GM12878 (cell line): Measurements from ENCODE around the gene AFG1L. TPM values are rescaled to one million over a fixed set of nuclear protein-coding genes. Genes with fewer than 3 reads are reported as not detected.

ENCODE experiments used
- ATAC-seq: fragments of 200-7000 bp; cut with Tn5 transposase; 3 replicates; pipeline ENCODE4 v1.9.1; 2020; ENCODE audit warnings: mild to moderate bottlenecking, moderate library complexity
- BruUV-seq: library from RNA; stranded (reverse); fragments of 400-500 nt; replicated peaks from 2 replicates; lab custom pipeline; 2021; lab: Mats Ljungman, UMichigan
- CTCF ChIA-PET: fragments of 300-600 bp; sonication (Branson Sonifier 250); formaldehyde crosslinking; extraction: SDS; loops from one replicate; lab custom pipeline; 2021; ENCODE audit warnings: inconsistent platforms; lab: Yijun Ruan, JAX
- POLR2A ChIA-PET: fragments of 350-600 bp; formaldehyde crosslinking; extraction: SDS; loops from one replicate; lab custom pipeline; 2021; ENCODE audit warnings: inconsistent platforms; lab: Charles Lee
- RAD21 ChIA-PET: fragments of 300-600 bp; sonication (Branson Sonifier 250); formaldehyde crosslinking; loops from one replicate; lab custom pipeline; 2023; ENCODE audit warnings: antibody characterized with exemption; ENCODE audit not compliant: unreplicated experiment; lab: Charles Lee
- SMC1A ChIA-PET: fragments of 300-600 bp; sonication (Branson Sonifier 250); formaldehyde crosslinking; loops from one replicate; lab custom pipeline; 2023; ENCODE audit not compliant: unreplicated experiment, uncharacterized antibody; lab: Charles Lee
- DNase-seq: peaks from one replicate; pipeline ENCODE4 v3.0.0-alpha.2; 2011; ENCODE audit warnings: low read depth, low spot score
- FAIRE-seq: peaks from 3 replicates; lab custom pipeline; 2011; peaks lifted over from hg19 to GRCh38; lab: Jason Lieb, UNC
- H2AFZ ChIP-seq: 2 replicates; pipeline ENCODE4 v1.6.0; 2011; ENCODE audit warnings: low read depth, low read length, control low read depth; ENCODE audit not compliant: control insufficient read depth
- H3K27ac ChIP-seq: 2 replicates; pipeline ENCODE4 v1.5.1; 2011; ENCODE audit warnings: control low read depth; ENCODE audit not compliant: control insufficient read depth, insufficient read depth
- H3K27me3 ChIP-seq, 2 experiments: replicated peaks in 1 of 2; 2 replicates each; pipeline versions ENCODE4 v1.6.0 to v1.6.1; 2011; ENCODE audit warnings: low read length in 1 of 2; ENCODE audit not compliant: control insufficient read depth in 2 of 2, insufficient read depth in 2 of 2
- H3K36me3 ChIP-seq, 2 experiments: 2 replicates each; pipeline ENCODE4 v1.5.1; 2011; ENCODE audit warnings: low read length in 1 of 2; ENCODE audit not compliant: control insufficient read depth in 2 of 2, insufficient read depth in 2 of 2
- H3K4me1 ChIP-seq: 2 replicates; pipeline ENCODE4 v1.6.1; 2011; ENCODE audit warnings: mild to moderate bottlenecking, low read length, moderate library complexity, mixed read lengths; ENCODE audit not compliant: control insufficient read depth, insufficient read depth
- H3K4me2 ChIP-seq: 2 replicates; pipeline ENCODE4 v1.6.0; 2011; ENCODE audit warnings: control low read depth; ENCODE audit not compliant: control insufficient read depth, insufficient read depth
- H3K4me3 ChIP-seq: fragments of 200-600 bp; sonication (generic); 2 replicates; pipeline ENCODE4 v1.5.1; 2016
- H3K79me2 ChIP-seq: 2 replicates; pipeline ENCODE4 v1.6.0; 2011; ENCODE audit warnings: low read length; ENCODE audit not compliant: control insufficient read depth, insufficient read depth
- H3K9ac ChIP-seq: 2 replicates; pipeline ENCODE4 v1.8.0; 2011; ENCODE audit warnings: low read length, control low read depth, mixed read lengths; ENCODE audit not compliant: control insufficient read depth, insufficient read depth
- H3K9me3 ChIP-seq: replicated peaks from 3 replicates; pipeline ENCODE4 v1.5.1; 2011; ENCODE audit warnings: mild to moderate bottlenecking, low read length; ENCODE audit not compliant: control insufficient read depth, insufficient read depth
- H4K20me1 ChIP-seq: 2 replicates; pipeline ENCODE4 v1.6.0; 2011; ENCODE audit not compliant: control insufficient read depth, insufficient read depth
- BHLHE40 ChIP-seq, 2 experiments: fragments of 450-650 bp in 1 of 2; IDR thresholded peaks; 2 replicates each; pipeline ENCODE4 v1.6.1; 2011 to 2017; ENCODE audit warnings: low read depth in 2 of 2, borderline replicate concordance in 1 of 2, improper control_type of control experiment in 1 of 2, low read length in 1 of 2, mild to moderate bottlenecking in 1 of 2
- IRF4 ChIP-seq: IDR thresholded peaks from 2 replicates; pipeline ENCODE4 v1.6.1; 2011; ENCODE audit warnings: low read depth, low read length
- RAD21 ChIP-seq: IDR thresholded peaks from 2 replicates; pipeline ENCODE4 v1.6.1; 2011; ENCODE audit warnings: mild to moderate bottlenecking, low read depth, low read length, moderate library complexity; ENCODE audit not compliant: insufficient read depth
- SMAD1 ChIP-seq: fragments of 450-650 bp; IDR thresholded peaks from 2 replicates; pipeline ENCODE4 v1.6.1; 2018; ENCODE audit warnings: mild to moderate bottlenecking, low read depth; ENCODE audit not compliant: partially characterized antibody
- SMC3 ChIP-seq: IDR thresholded peaks from 2 replicates; pipeline ENCODE4 v1.6.1; 2011; ENCODE audit warnings: low read length, improper control_type of control experiment, borderline replicate concordance
- WGBS: methylation state at CpG from one replicate; pipeline ENCODE4 v1.1.6; 2016; ENCODE audit warnings: low lambda C conversion rate; ENCODE audit not compliant: insufficient replicate concordance, insufficient coverage; ENCODE audit errors: missing lambda C conversion rate; 5-methylcytosine and 5-hydroxymethylcytosine counted together
- in situ Hi-C: fragments of 300-500 bp; cut with MboI; formaldehyde crosslinking; loops from 9 replicates; pipeline ENCODE4 v1.14.3; 2018; ENCODE audit warnings: mixed read lengths
- intact Hi-C: fragments of 100-400 bp; cut with micrococcal nuclease; formaldehyde crosslinking; loops from one replicate; pipeline ENCODE4 v1.14.2; 2022; ENCODE audit not compliant: unreplicated experiment
- polyA plus RNA-seq, 11 experiments: library from polyadenylated mRNA; depleted of rRNA in 4 of 11; unstranded in 6 of 11; stranded (reverse) in 5 of 11; fragments of >200 nt; fragmentation: Nextera tagmentation in 4 of 11; fragmentation: Illumina TruSeq in 1 of 11; extraction: Ambion mirVana in 4 of 11; extraction: Trizol in 1 of 11; gene quantifications; 1 replicate in 1 of 11; 2 replicates in 10 of 11; pipeline versions ENCODE4 v1.2.1 to v1.2.3, GENCODE V29; 2011 to 2016; ENCODE audit warnings: inconsistent platforms in 2 of 11, missing spikeins in 2 of 11, low read depth in 1 of 11
- total RNA-seq, 4 experiments: library from RNA; depleted of rRNA in 3 of 4; stranded (reverse); fragments of >200 nt in 3 of 4; fragmentation: Illumina TruSeq in 1 of 4; extraction: Trizol in 1 of 4; gene quantifications; 2 replicates each; pipeline versions ENCODE4 v1.2.1 to v1.2.3, GENCODE V29; 2013 to 2021
- TF ChIP-seq, protein P1 (sequence below), 3 experiments: IDR thresholded peaks in 2 of 3; conservative IDR thresholded peaks in 1 of 3; 2 replicates each; pipeline ENCODE4 v1.5.1; 2011; ENCODE audit warnings: low read depth in 3 of 3, low read length in 3 of 3, mild to moderate bottlenecking in 3 of 3, control low read depth in 2 of 3, moderate library complexity in 2 of 3, inconsistent platforms in 1 of 3, mixed read lengths in 1 of 3; ENCODE audit not compliant: control insufficient read depth in 2 of 3, insufficient read depth in 1 of 3; ENCODE audit errors: extremely low read depth in 1 of 3
- TF ChIP-seq, protein P2 (sequence below): IDR thresholded peaks from 2 replicates; pipeline ENCODE4 v1.6.1; 2012; ENCODE audit warnings: low read depth, low read length, improper control_type of control experiment
- TF ChIP-seq, protein P3 (sequence below): IDR thresholded peaks from 2 replicates; pipeline ENCODE4 v1.6.1; 2011; ENCODE audit warnings: low read depth, low read length, improper control_type of control experiment, borderline replicate concordance
- TF ChIP-seq, protein P4 (sequence below): fragments of 450-650 bp; IDR thresholded peaks from 2 replicates; pipeline ENCODE4 v1.6.1; 2016; ENCODE audit warnings: mild to moderate bottlenecking, moderate library complexity, borderline replicate concordance

AFG1L gene
- total and polyA plus RNA-seq, 10 of the 15 experiments (the other 5 are each of a cell fraction or from before 2014, with no cell fraction given), result 2.3 to 9.0 (median 4.3) TPM

DNA sequence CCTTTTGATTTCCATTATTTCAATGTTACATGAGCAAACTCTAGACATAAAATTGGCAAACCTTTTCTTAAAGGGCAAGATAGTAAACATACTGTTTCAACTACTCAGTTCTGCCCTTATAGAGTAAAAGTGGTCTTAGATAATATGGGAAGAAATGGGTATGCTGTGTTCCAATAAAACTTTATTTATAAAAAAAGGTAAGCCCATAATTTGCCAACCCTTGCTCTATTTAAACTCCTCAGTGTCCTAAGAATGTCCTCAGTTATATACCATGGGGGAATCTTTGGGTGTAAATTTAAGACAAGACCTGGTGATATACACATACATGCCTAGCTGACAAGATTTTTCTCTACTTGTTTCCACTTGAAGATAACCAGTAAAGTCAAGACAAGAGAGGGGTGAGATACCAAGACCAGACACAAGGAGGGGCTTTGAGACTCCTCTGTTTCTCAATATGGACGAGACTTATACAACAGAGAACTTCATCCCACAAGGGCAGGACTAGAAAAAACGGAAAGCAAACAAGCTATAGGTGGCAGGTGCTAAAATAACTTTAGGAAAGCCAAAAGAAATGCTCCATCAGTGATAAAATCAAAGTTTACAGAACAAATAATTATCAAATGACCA lies 44.5 kb upstream of the AFG1L start:
- H2AFZ ChIP-seq, result no peak overlapping the region
- ChIA-PET POLR2A (interaction anchor here (1.1 kb wide), 1 partner anchor 11 kb away, joined by 3 read pairs; the partner anchor contains the start of gene SNX3), CTCF (interaction anchor here (0.6 to 9.7 kb wide), 13 partner anchors 8 to 822 kb away, joined by 3 to 76 read pairs (median 4); no protein-coding TSS in a partner anchor), RAD21 (interaction anchor here (0.7 to 5.2 kb wide), 6 partner anchors 9 to 866 kb away, joined by 3 to 28 read pairs (median 4); partner anchors contain the start of gene SNX3), SMC1A (interaction anchor here (0.6 to 2.9 kb wide), 9 partner anchors 9 to 278 kb away, joined by 3 to 28 read pairs (median 3); partner anchors contain the start of gene SNX3)
- H3K4me3 ChIP-seq, result no peak overlapping the region
- no peaks in the 10 kb centered on the region for H3K27me3 ChIP-seq
- H3K36me3 ChIP-seq, result peaks cover 1 to 8% of the 10 kb centered on the region in 2 experiments; a peak in 3 of 4 replicates
- in situ Hi-C loops, result no loop called here
- DNase-seq (no peak), FAIRE-seq (peak; percentile 13), ATAC-seq (peak; percentile 91)
- intact Hi-C loops, result loop anchor here (5.0 kb wide), 1 partner anchor 242 kb away; no protein-coding TSS in a partner anchor
- BruUV-seq, result no TSS peak
- no peak overlapping the region for H3K9ac ChIP-seq
- H3K9me3 ChIP-seq, result peaks cover 2% of the 10 kb centered on the region; the same call in 2 of the 3 replicates
- H3K27ac ChIP-seq, result no peak overlapping the region
- no peak overlapping the region for H3K4me2 ChIP-seq
- TF ChIP-seq, protein P1, sequence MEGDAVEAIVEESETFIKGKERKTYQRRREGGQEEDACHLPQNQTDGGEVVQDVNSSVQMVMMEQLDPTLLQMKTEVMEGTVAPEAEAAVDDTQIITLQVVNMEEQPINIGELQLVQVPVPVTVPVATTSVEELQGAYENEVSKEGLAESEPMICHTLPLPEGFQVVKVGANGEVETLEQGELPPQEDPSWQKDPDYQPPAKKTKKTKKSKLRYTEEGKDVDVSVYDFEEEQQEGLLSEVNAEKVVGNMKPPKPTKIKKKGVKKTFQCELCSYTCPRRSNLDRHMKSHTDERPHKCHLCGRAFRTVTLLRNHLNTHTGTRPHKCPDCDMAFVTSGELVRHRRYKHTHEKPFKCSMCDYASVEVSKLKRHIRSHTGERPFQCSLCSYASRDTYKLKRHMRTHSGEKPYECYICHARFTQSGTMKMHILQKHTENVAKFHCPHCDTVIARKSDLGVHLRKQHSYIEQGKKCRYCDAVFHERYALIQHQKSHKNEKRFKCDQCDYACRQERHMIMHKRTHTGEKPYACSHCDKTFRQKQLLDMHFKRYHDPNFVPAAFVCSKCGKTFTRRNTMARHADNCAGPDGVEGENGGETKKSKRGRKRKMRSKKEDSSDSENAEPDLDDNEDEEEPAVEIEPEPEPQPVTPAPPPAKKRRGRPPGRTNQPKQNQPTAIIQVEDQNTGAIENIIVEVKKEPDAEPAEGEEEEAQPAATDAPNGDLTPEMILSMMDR (IDR thresholded peaks at IDR 0.05 in 2 of 3, conservative IDR thresholded peaks at IDR 0.05 in 1 of 3; ENCODE audit: control insufficient read depth in 2 of 3, extremely low read depth in 1 of 3, insufficient read depth in 1 of 3, low read depth in 3 of 3, low read length in 3 of 3), result peak; percentile 34 to 56 (median 54); a peak in 5 of 6 replicates
- no peak for TF ChIP-seq SMAD1
- TF ChIP-seq IRF4, result no peak
- TF ChIP-seq RAD21, result peak; percentile 48
- TF ChIP-seq, protein P2, sequence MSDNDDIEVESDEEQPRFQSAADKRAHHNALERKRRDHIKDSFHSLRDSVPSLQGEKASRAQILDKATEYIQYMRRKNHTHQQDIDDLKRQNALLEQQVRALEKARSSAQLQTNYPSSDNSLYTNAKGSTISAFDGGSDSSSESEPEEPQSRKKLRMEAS, result no peak
- TF ChIP-seq, protein P3, sequence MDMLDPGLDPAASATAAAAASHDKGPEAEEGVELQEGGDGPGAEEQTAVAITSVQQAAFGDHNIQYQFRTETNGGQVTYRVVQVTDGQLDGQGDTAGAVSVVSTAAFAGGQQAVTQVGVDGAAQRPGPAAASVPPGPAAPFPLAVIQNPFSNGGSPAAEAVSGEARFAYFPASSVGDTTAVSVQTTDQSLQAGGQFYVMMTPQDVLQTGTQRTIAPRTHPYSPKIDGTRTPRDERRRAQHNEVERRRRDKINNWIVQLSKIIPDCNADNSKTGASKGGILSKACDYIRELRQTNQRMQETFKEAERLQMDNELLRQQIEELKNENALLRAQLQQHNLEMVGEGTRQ, result no peak
- no peak for TF ChIP-seq BHLHE40 (IDR thresholded peaks at IDR 0.05; ENCODE audit: borderline replicate concordance in 1 of 2, low read depth in 2 of 2, low read length in 1 of 2)
- TF ChIP-seq, protein P4, sequence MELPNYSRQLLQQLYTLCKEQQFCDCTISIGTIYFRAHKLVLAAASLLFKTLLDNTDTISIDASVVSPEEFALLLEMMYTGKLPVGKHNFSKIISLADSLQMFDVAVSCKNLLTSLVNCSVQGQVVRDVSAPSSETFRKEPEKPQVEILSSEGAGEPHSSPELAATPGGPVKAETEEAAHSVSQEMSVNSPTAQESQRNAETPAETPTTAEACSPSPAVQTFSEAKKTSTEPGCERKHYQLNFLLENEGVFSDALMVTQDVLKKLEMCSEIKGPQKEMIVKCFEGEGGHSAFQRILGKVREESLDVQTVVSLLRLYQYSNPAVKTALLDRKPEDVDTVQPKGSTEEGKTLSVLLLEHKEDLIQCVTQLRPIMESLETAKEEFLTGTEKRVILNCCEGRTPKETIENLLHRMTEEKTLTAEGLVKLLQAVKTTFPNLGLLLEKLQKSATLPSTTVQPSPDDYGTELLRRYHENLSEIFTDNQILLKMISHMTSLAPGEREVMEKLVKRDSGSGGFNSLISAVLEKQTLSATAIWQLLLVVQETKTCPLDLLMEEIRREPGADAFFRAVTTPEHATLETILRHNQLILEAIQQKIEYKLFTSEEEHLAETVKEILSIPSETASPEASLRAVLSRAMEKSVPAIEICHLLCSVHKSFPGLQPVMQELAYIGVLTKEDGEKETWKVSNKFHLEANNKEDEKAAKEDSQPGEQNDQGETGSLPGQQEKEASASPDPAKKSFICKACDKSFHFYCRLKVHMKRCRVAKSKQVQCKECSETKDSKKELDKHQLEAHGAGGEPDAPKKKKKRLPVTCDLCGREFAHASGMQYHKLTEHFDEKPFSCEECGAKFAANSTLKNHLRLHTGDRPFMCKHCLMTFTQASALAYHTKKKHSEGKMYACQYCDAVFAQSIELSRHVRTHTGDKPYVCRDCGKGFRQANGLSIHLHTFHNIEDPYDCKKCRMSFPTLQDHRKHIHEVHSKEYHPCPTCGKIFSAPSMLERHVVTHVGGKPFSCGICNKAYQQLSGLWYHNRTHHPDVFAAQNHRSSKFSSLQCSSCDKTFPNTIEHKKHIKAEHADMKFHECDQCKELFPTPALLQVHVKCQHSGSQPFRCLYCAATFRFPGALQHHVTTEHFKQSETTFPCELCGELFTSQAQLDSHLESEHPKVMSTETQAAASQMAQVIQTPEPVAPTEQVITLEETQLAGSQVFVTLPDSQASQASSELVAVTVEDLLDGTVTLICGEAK, result peak; percentile 91
- peak; percentile 55; the same call in 1 of the 2 replicates for TF ChIP-seq SMC3
- H3K4me1 ChIP-seq, result no peaks in the 10 kb centered on the region
- H3K79me2 ChIP-seq, result peaks cover 55% of the 10 kb centered on the region
- WGBS, result 0% methylated on average over 2 of the region's 2 CpGs
- no peaks in the 10 kb centered on the region for H4K20me1 ChIP-seq
